Endothelial cell of umbilical vein (primary cell): ENCODE measurements around the gene TMEM184B. TPM values are rescaled to one million over a fixed set of nuclear protein-coding genes. Genes with fewer than 3 reads are reported as not detected.

ENCODE experiments used
- BruUV-seq: library from RNA; stranded (reverse); fragments of 400-500 nt; replicated peaks from 2 replicates; lab custom pipeline; 2021; lab: Mats Ljungman, UMichigan
- CTCF ChIA-PET: fragments of 300-600, 350-600 bp; sonication (Branson Sonifier 250); formaldehyde crosslinking; loops from one replicate; lab custom pipeline; 2021; ENCODE audit warnings: antibody characterized with exemption, inconsistent platforms; lab: Charles Lee
- POLR2A ChIA-PET: fragments of 300-600, 350-600 bp; sonication (Branson Sonifier 250); formaldehyde crosslinking; loops from one replicate; lab custom pipeline; 2021; ENCODE audit warnings: antibody characterized with exemption, inconsistent platforms; lab: Charles Lee
- DNase-seq: peaks from one replicate; pipeline ENCODE4 v3.0.0-alpha.2; 2011; ENCODE audit warnings: low read depth, low spot score
- FAIRE-seq: peaks from 2 replicates; lab custom pipeline; 2011; peaks lifted over from hg19 to GRCh38; lab: Jason Lieb, UNC
- H2AFZ ChIP-seq: 2 replicates; pipeline ENCODE4 v1.6.0; 2012; ENCODE audit warnings: low read depth, low read length, control low read depth, inconsistent platforms
- H3K27ac ChIP-seq: 2 replicates; pipeline ENCODE4 v1.5.1; 2011; ENCODE audit warnings: low read depth, mild to moderate bottlenecking, control low read depth, low read length, moderate library complexity; ENCODE audit not compliant: insufficient read depth
- H3K27me3 ChIP-seq, 2 experiments: 2 replicates each; pipeline versions ENCODE4 v1.6.0 to v1.6.1; 2011; ENCODE audit warnings: low read length in 2 of 2, mixed read lengths in 1 of 2; ENCODE audit not compliant: control insufficient read depth in 2 of 2, insufficient read depth in 2 of 2
- H3K36me3 ChIP-seq, 2 experiments: 2 replicates in 1 of 2; 3 replicates in 1 of 2; pipeline ENCODE4 v1.5.1; 2011; ENCODE audit warnings: low read length in 2 of 2, mild to moderate bottlenecking in 1 of 2, moderate library complexity in 1 of 2; ENCODE audit not compliant: control insufficient read depth in 2 of 2, insufficient read depth in 2 of 2; ENCODE audit errors: extremely low read depth in 1 of 2
- H3K4me1 ChIP-seq: 3 replicates; pipeline ENCODE4 v1.5.1; 2011; ENCODE audit warnings: mild to moderate bottlenecking, low read length; ENCODE audit not compliant: control insufficient read depth, insufficient read depth; ENCODE audit errors: extremely low read depth
- H3K4me2 ChIP-seq: 2 replicates; pipeline ENCODE4 v1.6.1; 2011; ENCODE audit warnings: low read length, control low read depth, mixed read lengths; ENCODE audit not compliant: insufficient read depth
- H3K4me3 ChIP-seq, 3 experiments: fragments of 200-600 bp in 1 of 3; sonication (generic), shearing (Covaris generic) in 1 of 3; replicated peaks in 1 of 3; 2 replicates each; pipeline ENCODE4 v1.5.1; 2011 to 2016; ENCODE audit warnings: control low read depth in 3 of 3, low read length in 3 of 3, mild to moderate bottlenecking in 2 of 3, inconsistent platforms in 1 of 3, low read depth in 1 of 3, moderate library complexity in 1 of 3; ENCODE audit not compliant: insufficient read depth in 1 of 3
- H3K79me2 ChIP-seq: 2 replicates; pipeline ENCODE4 v1.6.0; 2012; ENCODE audit warnings: low read length, inconsistent platforms; ENCODE audit not compliant: control insufficient read depth, insufficient read depth
- H3K9ac ChIP-seq: replicated peaks from 2 replicates; pipeline ENCODE3; 2011; ENCODE audit warnings: low read length, control low read depth; ENCODE audit not compliant: insufficient read depth; ENCODE audit errors: extremely low read depth
- H3K9me1 ChIP-seq: replicated peaks from 3 replicates; pipeline ENCODE4 v1.6.0; 2011; ENCODE audit warnings: mild to moderate bottlenecking, low read length; ENCODE audit not compliant: control insufficient read depth, insufficient read depth; ENCODE audit errors: extremely low read depth
- H3K9me3 ChIP-seq: replicated peaks from 2 replicates; pipeline ENCODE4 v1.5.1; 2012; ENCODE audit warnings: low read length, inconsistent platforms; ENCODE audit not compliant: control insufficient read depth, insufficient read depth
- H4K20me1 ChIP-seq: replicated peaks from 2 replicates; pipeline ENCODE3; 2011; ENCODE audit warnings: mild to moderate bottlenecking, low read length; ENCODE audit not compliant: control insufficient read depth, insufficient read depth; ENCODE audit errors: extremely low read depth
- EZH2 ChIP-seq: IDR thresholded peaks from 2 replicates; pipeline ENCODE4 v1.6.1; 2012; ENCODE audit warnings: borderline replicate concordance, low read depth, mild to moderate bottlenecking, moderate library complexity, low read length, inconsistent platforms; ENCODE audit not compliant: severe bottlenecking
- FOS ChIP-seq: IDR thresholded peaks from 2 replicates; pipeline ENCODE4 v1.6.1; 2011; ENCODE audit warnings: mild to moderate bottlenecking, low read length, moderate library complexity, borderline replicate concordance; ENCODE audit not compliant: insufficient read depth
- GATA2 ChIP-seq: IDR thresholded peaks from 2 replicates; pipeline ENCODE4 v1.7.0; 2011; ENCODE audit warnings: low read depth, mild to moderate bottlenecking, moderate library complexity, mixed read lengths, low read length; ENCODE audit not compliant: insufficient read length, insufficient read depth
- JUN ChIP-seq: IDR thresholded peaks from 2 replicates; pipeline ENCODE4 v1.6.1; 2011; ENCODE audit warnings: borderline replicate concordance, low read depth; ENCODE audit not compliant: insufficient read length, insufficient read depth
- MYC ChIP-seq: IDR thresholded peaks from one replicate; pipeline ENCODE4 v1.6.1; 2011; ENCODE audit warnings: mild to moderate bottlenecking, low read depth, low read length
- POLR2A ChIP-seq: IDR thresholded peaks from 2 replicates; pipeline ENCODE4 v1.6.1; 2012; ENCODE audit warnings: low read depth, mild to moderate bottlenecking, control low read depth, low read length
- POLR2AphosphoS5 ChIP-seq: IDR thresholded peaks from 2 replicates; pipeline ENCODE4 v1.6.1; 2012; ENCODE audit warnings: low read depth, mild to moderate bottlenecking, control low read depth, low read length, moderate library complexity; ENCODE audit not compliant: insufficient read depth
- dilution Hi-C: fragments of 300-500 bp; cut with MboI; formaldehyde crosslinking; loops from one replicate; pipeline ENCODE4 v1.15.0; 2019; ENCODE audit warnings: low sequenced_read_pairs; ENCODE audit not compliant: extremely low pct_ligation_motif_present
- intact Hi-C: fragments of 100-400 bp; cut with micrococcal nuclease; formaldehyde crosslinking; loops from one replicate; pipeline ENCODE4 v1.10.0; 2022
- polyA plus RNA-seq, 4 experiments: library from polyadenylated mRNA; depleted of rRNA in 3 of 4; stranded (reverse) in 3 of 4; unstranded in 1 of 4; fragments of >200 nt; gene quantifications; 2 replicates each; pipeline versions ENCODE4 v1.2.1 to v1.2.3, GENCODE V29; 2011 to 2012; ENCODE audit warnings: missing spikeins in 1 of 4
- small RNA-seq: library from RNA; depleted of rRNA; stranded (forward); fragments of <200 nt; gene quantifications from one replicate; pipeline ENCODE3, GENCODE V24; 2012; ENCODE audit warnings: low replicate concordance, low read depth; ENCODE audit not compliant: insufficient read depth, insufficient read length
- total RNA-seq: library from RNA; stranded (reverse); gene quantifications from 2 replicates; pipeline ENCODE4 v1.2.3, GENCODE V29; 2021
- TF ChIP-seq, protein P1 (sequence below): IDR thresholded peaks from 2 replicates; pipeline ENCODE4 v1.6.1; 2011; ENCODE audit not compliant: insufficient read depth, insufficient read length
- TF ChIP-seq, protein P2 (sequence below), 2 donors: IDR thresholded peaks; 1 replicate in 1 of 2; 2 replicates in 1 of 2; pipeline ENCODE4 v1.5.1; 2011; ENCODE audit warnings: low read length in 2 of 2, mild to moderate bottlenecking in 2 of 2, moderate library complexity in 2 of 2, control low read depth in 1 of 2, inconsistent platforms in 1 of 2, low read depth in 1 of 2; ENCODE audit not compliant: insufficient read depth in 1 of 2; ENCODE audit errors: extremely low read depth in 1 of 2

Gene TMEM184B
- total and polyA plus RNA-seq, 2 donors (not counting 3 experiments of a cell fraction or from before 2014, with no cell fraction given) = 72.5 to 96.6 TPM

- no peaks in the 10 kb centered on the region for H4K20me1 ChIP-seq
- no peak overlapping the region for H3K27ac ChIP-seq
- ChIA-PET POLR2A (no interaction called here), CTCF (interaction anchor here (1.0 kb wide), 1 partner anchor 56 kb away, joined by 3 read pairs; no protein-coding TSS in a partner anchor)
- no peak overlapping the region for H3K4me3 ChIP-seq
- dilution Hi-C loops (no loop called here), intact Hi-C loops (no loop called here)
- no peaks in the 10 kb centered on the region for H3K9me1 ChIP-seq
- H3K36me3 ChIP-seq = no peaks in the 10 kb centered on the region
- no peaks in the 10 kb centered on the region for H3K79me2 ChIP-seq
- no peaks in the 10 kb centered on the region for H3K9me3 ChIP-seq
- no peak overlapping the region for H3K9ac ChIP-seq
- no peak overlapping the region for H3K4me2 ChIP-seq
- H2AFZ ChIP-seq = no peak overlapping the region
- no peak for FAIRE-seq
- BruUV-seq = no TSS peak
- H3K27me3 ChIP-seq = no peaks in the 10 kb centered on the region
- TF ChIP-seq POLR2A = no peak
- TF ChIP-seq, protein P1, sequence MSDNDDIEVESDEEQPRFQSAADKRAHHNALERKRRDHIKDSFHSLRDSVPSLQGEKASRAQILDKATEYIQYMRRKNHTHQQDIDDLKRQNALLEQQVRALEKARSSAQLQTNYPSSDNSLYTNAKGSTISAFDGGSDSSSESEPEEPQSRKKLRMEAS = no peak
- TF ChIP-seq EZH2 = no peak
- no peak for TF ChIP-seq MYC
- no peak for TF ChIP-seq GATA2
- TF ChIP-seq JUN = no peak
- TF ChIP-seq, protein P2, sequence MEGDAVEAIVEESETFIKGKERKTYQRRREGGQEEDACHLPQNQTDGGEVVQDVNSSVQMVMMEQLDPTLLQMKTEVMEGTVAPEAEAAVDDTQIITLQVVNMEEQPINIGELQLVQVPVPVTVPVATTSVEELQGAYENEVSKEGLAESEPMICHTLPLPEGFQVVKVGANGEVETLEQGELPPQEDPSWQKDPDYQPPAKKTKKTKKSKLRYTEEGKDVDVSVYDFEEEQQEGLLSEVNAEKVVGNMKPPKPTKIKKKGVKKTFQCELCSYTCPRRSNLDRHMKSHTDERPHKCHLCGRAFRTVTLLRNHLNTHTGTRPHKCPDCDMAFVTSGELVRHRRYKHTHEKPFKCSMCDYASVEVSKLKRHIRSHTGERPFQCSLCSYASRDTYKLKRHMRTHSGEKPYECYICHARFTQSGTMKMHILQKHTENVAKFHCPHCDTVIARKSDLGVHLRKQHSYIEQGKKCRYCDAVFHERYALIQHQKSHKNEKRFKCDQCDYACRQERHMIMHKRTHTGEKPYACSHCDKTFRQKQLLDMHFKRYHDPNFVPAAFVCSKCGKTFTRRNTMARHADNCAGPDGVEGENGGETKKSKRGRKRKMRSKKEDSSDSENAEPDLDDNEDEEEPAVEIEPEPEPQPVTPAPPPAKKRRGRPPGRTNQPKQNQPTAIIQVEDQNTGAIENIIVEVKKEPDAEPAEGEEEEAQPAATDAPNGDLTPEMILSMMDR (IDR thresholded peaks at IDR 0.05; ENCODE audit: extremely low read depth in 1 of 2, insufficient read depth in 1 of 2, low read depth in 1 of 2, low read length in 2 of 2) = no peak
- TF ChIP-seq FOS = no peak
- TF ChIP-seq POLR2AphosphoS5 = no peak
- no peak for DNase-seq
- H3K4me1 ChIP-seq = peaks cover 34% of the 10 kb centered on the region
Observed at GRCh38 chr22:38170469-38170868, 102.3 kb downstream of the TMEM184B start.

Small RNA genes lying within 50 kb of the gene (small RNA-seq; reads per million reads assigned to genes)
- not detected for gene RF00017
- gene RN7SL704P = not detected

Other genes with a start within 250 kb of the TMEM184B start
- gene PICK1, start 215.6 kb downstream of the TMEM184B start, total RNA-seq = 18.0 and 18.5 TPM in 2 replicates
- gene PICK1, start 215.6 kb downstream of the TMEM184B start, polyA plus RNA-seq = 18.8 and 20.8 TPM in 2 replicates
- not detected in 2 replicates for gene SLC16A8, start 188.8 kb downstream of the TMEM184B start, total RNA-seq
- gene SLC16A8, start 188.8 kb downstream of the TMEM184B start, polyA plus RNA-seq = 0.06 and 0.14 TPM in 2 replicates
- gene BAIAP2L2, start 162.3 kb downstream of the TMEM184B start, total RNA-seq = 0.16 and 0.20 TPM in 2 replicates
- gene BAIAP2L2, start 162.3 kb downstream of the TMEM184B start, polyA plus RNA-seq = 0.35 and 0.43 TPM in 2 replicates
- gene PLA2G6, start 91.2 kb downstream of the TMEM184B start, total RNA-seq = 10.3 and 11.1 TPM in 2 replicates
- gene PLA2G6, start 91.2 kb downstream of the TMEM184B start, polyA plus RNA-seq = 6.6 and 9.9 TPM in 2 replicates
- gene MAFF, start 71.0 kb downstream of the TMEM184B start, total RNA-seq = 59.5 and 61.2 TPM in 2 replicates
- 29.0 and 30.5 TPM in 2 replicates for gene MAFF, start 71.0 kb downstream of the TMEM184B start, polyA plus RNA-seq
- gene CSNK1E, start 44.4 kb upstream of the TMEM184B start, total RNA-seq = 261 and 262 TPM in 2 replicates
- 259 and 277 TPM in 2 replicates for gene CSNK1E, start 44.4 kb upstream of the TMEM184B start, polyA plus RNA-seq
- gene KCNJ4, start 182.2 kb upstream of the TMEM184B start, total RNA-seq = not detected in 2 replicates
- not detected in 2 replicates for gene KCNJ4, start 182.2 kb upstream of the TMEM184B start, polyA plus RNA-seq
- 28.6 and 40.2 TPM in 2 replicates for gene KDELR3, start 195.1 kb upstream of the TMEM184B start, total RNA-seq
- 61.3 and 64.2 TPM in 2 replicates for gene KDELR3, start 195.1 kb upstream of the TMEM184B start, polyA plus RNA-seq
- gene DDX17, start 233.3 kb upstream of the TMEM184B start, total RNA-seq = 377 and 393 TPM in 2 replicates
- gene DDX17, start 233.3 kb upstream of the TMEM184B start, polyA plus RNA-seq = 402 and 454 TPM in 2 replicates